Measurements from ENCODE around the gene BID.
A peak's percentile ranks its signal among the peaks of the same experiment; 100 is the strongest.

Gene BID

DNA sequence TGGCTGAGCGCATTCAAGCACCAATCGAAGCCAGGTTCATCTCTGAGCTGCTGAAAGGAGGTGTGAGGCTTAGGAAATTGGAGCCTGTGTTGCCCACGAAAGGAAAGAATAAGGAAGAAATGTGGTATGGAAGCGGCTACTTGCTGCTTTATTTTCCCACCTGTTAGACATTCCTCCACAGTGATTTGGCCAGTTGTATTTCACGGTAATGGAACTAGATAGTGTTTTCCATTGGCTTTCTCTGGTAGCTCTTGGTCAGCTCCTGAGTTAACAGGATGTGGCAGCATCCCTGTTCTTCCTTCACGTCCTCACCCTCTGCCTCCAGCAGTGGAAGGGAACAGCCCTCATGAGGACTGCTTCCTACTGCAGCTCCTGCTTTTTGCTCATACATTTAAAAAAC is 44.7 kb downstream of the BID start:
- H3K9ac ChIP-seq (ENCODE audit: low read length), result no peak overlapping the region
- H3K14ac ChIP-seq (ENCODE audit: low read length), result no peak overlapping the region
- H3K4ac ChIP-seq (ENCODE audit: low read depth, low read length), result no peak overlapping the region
- H4K8ac ChIP-seq (ENCODE audit: low read depth, low read length), result no peak overlapping the region
- H3K79me1 ChIP-seq (ENCODE audit: low read length), result no peaks in the 10 kb centered on the region
- no peak overlapping the region for H2BK5ac ChIP-seq (ENCODE audit: low read depth, low read length, poor library complexity)
- H2AFZ ChIP-seq (ENCODE audit: insufficient read depth, low read length, poor library complexity), result no peak overlapping the region
- H3K9me3 ChIP-seq (ENCODE audit: insufficient read depth, low read depth, low read length), result no peaks in the 10 kb centered on the region
- H3K18ac ChIP-seq (ENCODE audit: low read length), result no peak overlapping the region
- H3K36me3 ChIP-seq (ENCODE audit: control insufficient read depth in 1 of 2, insufficient read depth in 2 of 2, low read length in 2 of 2), result peaks cover 22 to 39% of the 10 kb centered on the region in 2 experiments
- no peaks in the 10 kb centered on the region for H3K4me1 ChIP-seq (ENCODE audit: control insufficient read depth in 1 of 2, insufficient read depth in 2 of 2, low read length in 2 of 2)
- H2BK12ac ChIP-seq (ENCODE audit: low read length), result no peak overlapping the region
- DNase-seq, result no peak
- no peak overlapping the region for H3K27ac ChIP-seq (ENCODE audit: low read depth, low read length)
- H4K12ac ChIP-seq (ENCODE audit: low read depth, low read length), result no peak overlapping the region
- no peak overlapping the region for H2BK120ac ChIP-seq (ENCODE audit: insufficient read depth, low read length, poor library complexity)
- H2AK5ac ChIP-seq (ENCODE audit: low read length), result no peak overlapping the region
- H3K4me2 ChIP-seq (ENCODE audit: low read length), result no peak overlapping the region
- no peak overlapping the region for H3K4me3 ChIP-seq (ENCODE audit: low read depth, low read length)
- H4K91ac ChIP-seq (ENCODE audit: low read depth, low read length), result no peak overlapping the region
- H3K23ac ChIP-seq (ENCODE audit: low read length), result no peak overlapping the region
- no CpG with 5 or more reads among the region's 6 CpGs for WGBS (ENCODE audit: extremely low coverage, insufficient coverage, insufficient read length)
- H3K79me2 ChIP-seq (ENCODE audit: control insufficient read depth, insufficient read depth, low read length, poor library complexity), result no peaks in the 10 kb centered on the region
- no peaks in the 10 kb centered on the region for H3K27me3 ChIP-seq (ENCODE audit: insufficient read depth, low read length)

GRCh38 chr22:17728786-17729185 is 45.5 kb downstream of the BID start:
- Histone ChIP-seq H3K9me3 (ENCODE audit: insufficient read depth, low read depth, low read length) (no peaks in the 10 kb centered on the region), H2BK12ac (ENCODE audit: low read length) (no peak overlapping the region), H4K12ac (ENCODE audit: low read depth, low read length) (no peak overlapping the region), H3K23ac (ENCODE audit: low read length) (no peak overlapping the region), H2AK5ac (ENCODE audit: low read length) (no peak overlapping the region), H2BK5ac (ENCODE audit: low read depth, low read length, poor library complexity) (no peak overlapping the region), H3K18ac (ENCODE audit: low read length) (no peak overlapping the region), H3K4me2 (ENCODE audit: low read length) (no peak overlapping the region), H3K79me1 (ENCODE audit: low read length) (no peaks in the 10 kb centered on the region), H3K36me3 (ENCODE audit: control insufficient read depth in 1 of 2, insufficient read depth in 2 of 2, low read length in 2 of 2) (peaks cover 22 to 36% of the 10 kb centered on the region in 2 experiments), H4K91ac (ENCODE audit: low read depth, low read length) (no peak overlapping the region), H3K9ac (ENCODE audit: low read length) (no peak overlapping the region), H3K14ac (ENCODE audit: low read length) (no peak overlapping the region), H3K27ac (ENCODE audit: low read depth, low read length) (no peak overlapping the region), H3K27me3 (ENCODE audit: insufficient read depth, low read length) (no peaks in the 10 kb centered on the region), H3K4ac (ENCODE audit: low read depth, low read length) (no peak overlapping the region), H2BK120ac (ENCODE audit: insufficient read depth, low read length, poor library complexity) (no peak overlapping the region), H2AFZ (ENCODE audit: insufficient read depth, low read length, poor library complexity) (no peak overlapping the region), H3K79me2 (ENCODE audit: control insufficient read depth, insufficient read depth, low read length, poor library complexity) (no peaks in the 10 kb centered on the region), H4K8ac (ENCODE audit: low read depth, low read length) (no peak overlapping the region), H3K4me3 (ENCODE audit: low read depth, low read length) (no peak overlapping the region), H3K4me1 (ENCODE audit: control insufficient read depth in 1 of 2, insufficient read depth in 2 of 2, low read length in 2 of 2) (no peaks in the 10 kb centered on the region)
- no peak for DNase-seq
- whole genome bisulfite sequencing (ENCODE audit: extremely low coverage, insufficient coverage, insufficient read length), result no CpG with 5 or more reads among the region's 8 CpGs

DNA sequence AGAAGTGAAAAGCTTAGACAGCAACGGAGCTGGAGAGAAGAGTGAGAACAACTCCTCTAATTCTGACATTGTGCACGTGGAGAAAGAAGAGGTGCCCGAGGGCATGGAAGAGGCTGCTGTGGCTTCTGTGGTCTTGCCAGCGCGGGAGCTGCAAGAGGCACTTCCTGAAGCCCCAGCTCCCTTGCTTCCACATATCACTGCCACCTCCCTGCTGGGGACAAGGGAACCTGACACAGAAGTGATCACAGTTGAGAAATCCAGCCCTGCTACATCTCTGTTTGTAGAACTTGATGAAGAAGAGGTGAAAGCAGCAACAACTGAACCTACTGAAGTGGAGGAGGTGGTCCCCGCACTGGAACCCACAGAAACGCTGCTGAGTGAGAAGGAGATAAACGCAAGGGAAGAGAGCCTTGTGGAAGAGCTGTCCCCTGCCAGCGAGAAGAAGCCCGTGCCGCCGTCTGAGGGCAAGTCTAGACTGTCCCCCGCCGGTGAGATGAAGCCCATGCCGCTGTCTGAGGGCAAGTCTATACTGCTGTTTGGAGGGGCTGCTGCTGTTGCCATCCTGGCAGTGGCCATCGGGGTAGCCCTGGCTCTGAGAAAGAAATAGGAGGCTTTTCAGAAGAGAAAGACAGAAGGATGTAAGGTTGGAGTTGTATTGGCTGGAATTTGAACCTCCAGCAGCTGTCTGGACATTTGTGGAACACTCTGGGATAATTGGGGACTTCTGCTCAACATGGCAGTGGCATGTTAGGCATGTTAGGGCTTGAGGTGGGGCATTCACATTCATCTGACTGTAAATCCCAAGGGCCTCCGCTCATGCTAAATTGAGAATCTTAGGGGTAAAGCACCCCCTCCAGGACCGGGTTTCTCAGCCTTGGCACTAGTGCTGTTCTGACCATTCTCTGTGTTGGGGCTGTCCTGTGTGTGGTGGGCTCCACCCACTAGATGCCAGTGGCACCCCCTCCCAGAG is 47.1 kb downstream of the BID start:
- Histone ChIP-seq H3K14ac (ENCODE audit: low read length) (no peak overlapping the region), H4K91ac (ENCODE audit: low read depth, low read length) (no peak overlapping the region), H3K4me2 (ENCODE audit: low read length) (no peak overlapping the region), H4K12ac (ENCODE audit: low read depth, low read length) (no peak overlapping the region), H3K23ac (ENCODE audit: low read length) (no peak overlapping the region), H3K36me3 (ENCODE audit: control insufficient read depth in 1 of 2, insufficient read depth in 2 of 2, low read length in 2 of 2) (peaks cover 21 to 34% of the 10 kb centered on the region in 2 experiments), H3K4ac (ENCODE audit: low read depth, low read length) (no peak overlapping the region), H3K79me2 (ENCODE audit: control insufficient read depth, insufficient read depth, low read length, poor library complexity) (no peaks in the 10 kb centered on the region), H3K4me1 (ENCODE audit: control insufficient read depth in 1 of 2, insufficient read depth in 2 of 2, low read length in 2 of 2) (no peaks in the 10 kb centered on the region), H3K27ac (ENCODE audit: low read depth, low read length) (no peak overlapping the region), H3K18ac (ENCODE audit: low read length) (no peak overlapping the region), H3K9ac (ENCODE audit: low read length) (no peak overlapping the region), H2AFZ (ENCODE audit: insufficient read depth, low read length, poor library complexity) (no peak overlapping the region), H3K9me3 (ENCODE audit: insufficient read depth, low read depth, low read length) (no peaks in the 10 kb centered on the region), H2BK5ac (ENCODE audit: low read depth, low read length, poor library complexity) (no peak overlapping the region), H2BK12ac (ENCODE audit: low read length) (no peak overlapping the region), H3K27me3 (ENCODE audit: insufficient read depth, low read length) (no peaks in the 10 kb centered on the region), H2AK5ac (ENCODE audit: low read length) (no peak overlapping the region), H2BK120ac (ENCODE audit: insufficient read depth, low read length, poor library complexity) (no peak overlapping the region), H4K8ac (ENCODE audit: low read depth, low read length) (no peak overlapping the region), H3K4me3 (ENCODE audit: low read depth, low read length) (no peak overlapping the region), H3K79me1 (ENCODE audit: low read length) (no peaks in the 10 kb centered on the region)
- no peak for DNase-seq
- no CpG with 5 or more reads among the region's 18 CpGs for WGBS (ENCODE audit: extremely low coverage, insufficient coverage, insufficient read length)

DNA sequence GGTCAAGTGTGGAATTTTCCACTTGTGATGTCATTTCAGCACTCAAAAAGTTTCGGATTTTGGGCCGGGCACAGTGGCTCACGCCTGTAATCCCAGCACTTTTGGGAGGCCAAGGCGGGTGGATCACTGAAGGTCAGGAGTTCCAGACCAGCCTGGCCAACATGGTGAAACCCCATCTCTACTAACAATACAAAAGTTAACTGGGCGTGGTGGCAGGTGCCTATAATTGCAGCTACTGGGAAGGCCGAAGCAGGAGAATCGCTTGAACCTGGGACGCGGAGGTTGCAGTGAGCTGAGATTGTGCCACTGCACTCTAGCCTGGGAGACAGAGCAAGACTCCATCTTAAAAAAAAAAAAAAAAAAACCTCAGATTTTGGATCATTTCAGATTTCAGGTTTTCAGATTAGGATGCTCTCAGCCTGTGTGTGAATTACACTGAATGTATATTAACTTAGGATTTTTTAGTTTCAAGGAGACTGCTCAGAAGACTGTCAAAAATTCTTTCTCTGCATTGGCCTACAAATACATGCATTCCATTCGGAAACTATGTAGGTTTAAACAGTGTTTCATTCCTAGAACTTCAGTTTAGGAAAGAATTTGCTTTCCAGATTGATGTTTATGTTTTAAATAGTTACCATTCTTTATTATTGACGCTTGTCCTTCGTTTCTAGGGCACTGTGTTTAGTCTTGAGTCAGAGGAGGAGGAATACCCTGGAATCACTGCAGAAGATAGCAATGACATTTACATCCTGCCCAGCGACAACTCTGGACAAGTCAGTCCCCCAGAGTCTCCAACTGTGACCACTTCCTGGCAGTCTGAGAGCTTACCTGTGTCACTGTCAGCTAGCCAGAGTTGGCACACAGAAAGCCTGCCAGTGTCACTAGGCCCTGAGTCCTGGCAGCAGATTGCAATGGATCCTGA is 48.0 kb downstream of the BID start:
- Histone ChIP-seq H4K91ac (ENCODE audit: low read depth, low read length) (no peak overlapping the region), H2BK5ac (ENCODE audit: low read depth, low read length, poor library complexity) (no peak overlapping the region), H3K79me1 (ENCODE audit: low read length) (no peaks in the 10 kb centered on the region), H3K36me3 (ENCODE audit: control insufficient read depth in 1 of 2, insufficient read depth in 2 of 2, low read length in 2 of 2) (peaks cover 18 to 30% of the 10 kb centered on the region in 2 experiments), H3K23ac (ENCODE audit: low read length) (no peak overlapping the region), H3K27me3 (ENCODE audit: insufficient read depth, low read length) (no peaks in the 10 kb centered on the region), H3K79me2 (ENCODE audit: control insufficient read depth, insufficient read depth, low read length, poor library complexity) (no peaks in the 10 kb centered on the region), H4K8ac (ENCODE audit: low read depth, low read length) (no peak overlapping the region), H3K27ac (ENCODE audit: low read depth, low read length) (no peak overlapping the region), H2BK120ac (ENCODE audit: insufficient read depth, low read length, poor library complexity) (no peak overlapping the region), H3K4me1 (ENCODE audit: control insufficient read depth in 1 of 2, insufficient read depth in 2 of 2, low read length in 2 of 2) (no peaks in the 10 kb centered on the region), H3K9ac (ENCODE audit: low read length) (no peak overlapping the region), H3K4ac (ENCODE audit: low read depth, low read length) (no peak overlapping the region), H2AK5ac (ENCODE audit: low read length) (no peak overlapping the region), H3K14ac (ENCODE audit: low read length) (no peak overlapping the region), H4K12ac (ENCODE audit: low read depth, low read length) (no peak overlapping the region), H3K4me3 (ENCODE audit: low read depth, low read length) (no peak overlapping the region), H2BK12ac (ENCODE audit: low read length) (no peak overlapping the region), H3K18ac (ENCODE audit: low read length) (no peak overlapping the region), H3K4me2 (ENCODE audit: low read length) (no peak overlapping the region), H3K9me3 (ENCODE audit: insufficient read depth, low read depth, low read length) (no peaks in the 10 kb centered on the region), H2AFZ (ENCODE audit: insufficient read depth, low read length, poor library complexity) (no peak overlapping the region)
- no CpG with 5 or more reads among the region's 13 CpGs for WGBS (ENCODE audit: extremely low coverage, insufficient coverage, insufficient read length)
- peak in 1 of 2 donors; percentile 68 for DNase-seq
